Left lung (tissue), 10 donors: ENCODE data around the gene MRC1. TPM values are rescaled to one million over a fixed set of nuclear protein-coding genes. Genes with fewer than 3 reads are reported as not detected.

Experiments used
- ATAC-seq: fragments of 200-7000 bp; cut with Tn5 transposase; one replicate; pipeline ENCODE4 v1.9.1; 2020; ENCODE audit warnings: moderate library complexity
- DNase-seq, 4 donors: peaks; one replicate each; pipeline ENCODE4 v3.0.0-alpha.2; 2013 to 2020
- H3K27ac ChIP-seq, 2 donors: fragments of 200-600 bp; sonication (generic) in 1 of 2; one replicate each; pipeline versions ENCODE4 v1.5.0 to v1.8.0; 2020 to 2021
- H3K27me3 ChIP-seq, 2 donors: fragments of 200-600 bp; sonication (generic) in 1 of 2; one replicate each; pipeline versions ENCODE4 v1.5.0 to v1.8.0; 2020 to 2021
- H3K36me3 ChIP-seq, 2 donors: fragments of 200-600 bp; sonication (generic) in 1 of 2; one replicate each; pipeline versions ENCODE4 v1.5.0 to v1.8.0; 2020 to 2021
- H3K4me1 ChIP-seq, 2 donors: fragments of 200-600 bp; one replicate each; pipeline ENCODE4 v1.8.0; 2021
- H3K4me3 ChIP-seq, 2 donors: fragments of 200-600 bp; sonication (generic) in 1 of 2; one replicate each; pipeline versions ENCODE4 v1.5.0 to v1.8.0; 2020 to 2021; ENCODE audit warnings: mild to moderate bottlenecking in 1 of 2
- H3K9me3 ChIP-seq, 2 donors: fragments of 200-600 bp; sonication (generic) in 1 of 2; one replicate each; pipeline versions ENCODE4 v1.5.0 to v1.8.0; 2020 to 2021
- intact Hi-C, 2 donors: fragments of 100-400 bp; cut with DNase I; formaldehyde crosslinking; loops; one replicate each; pipeline versions ENCODE4 v1.11.2 to v1.14.2; 2022
- polyA plus RNA-seq, 6 donors: library from polyadenylated mRNA; unstranded; fragments of 120-200 nt; gene quantifications; one replicate each; pipeline ENCODE4 v1.2.1, GENCODE V29; 2013; ENCODE audit not compliant: insufficient read length in 6 of 6
- total RNA-seq, 2 donors: library from RNA; stranded (reverse); fragmentation: NEBNext Ultra II Directional; extraction: Animal tissue kit (Norgen Biotek cat#: 25700); gene quantifications; one replicate each; pipeline ENCODE4 v1.2.1, GENCODE V29; 2021
- TF ChIP-seq, protein P1 (sequence below), 2 donors: fragments of 200-600 bp; sonication (generic) in 1 of 2; IDR thresholded peaks; one replicate each; pipeline versions ENCODE4 v1.5.0 to v1.8.0; 2021; ENCODE audit warnings: antibody characterized with exemption in 2 of 2
- donor health status: DM: no; HTN: yes; CAD: no.
- donor health status: DM: no; HTN: no; CAD: no.

MRC1 gene
- total and polyA plus RNA-seq, 8 donors = 17.6 to 301 (median 23.7) TPM

DNA sequence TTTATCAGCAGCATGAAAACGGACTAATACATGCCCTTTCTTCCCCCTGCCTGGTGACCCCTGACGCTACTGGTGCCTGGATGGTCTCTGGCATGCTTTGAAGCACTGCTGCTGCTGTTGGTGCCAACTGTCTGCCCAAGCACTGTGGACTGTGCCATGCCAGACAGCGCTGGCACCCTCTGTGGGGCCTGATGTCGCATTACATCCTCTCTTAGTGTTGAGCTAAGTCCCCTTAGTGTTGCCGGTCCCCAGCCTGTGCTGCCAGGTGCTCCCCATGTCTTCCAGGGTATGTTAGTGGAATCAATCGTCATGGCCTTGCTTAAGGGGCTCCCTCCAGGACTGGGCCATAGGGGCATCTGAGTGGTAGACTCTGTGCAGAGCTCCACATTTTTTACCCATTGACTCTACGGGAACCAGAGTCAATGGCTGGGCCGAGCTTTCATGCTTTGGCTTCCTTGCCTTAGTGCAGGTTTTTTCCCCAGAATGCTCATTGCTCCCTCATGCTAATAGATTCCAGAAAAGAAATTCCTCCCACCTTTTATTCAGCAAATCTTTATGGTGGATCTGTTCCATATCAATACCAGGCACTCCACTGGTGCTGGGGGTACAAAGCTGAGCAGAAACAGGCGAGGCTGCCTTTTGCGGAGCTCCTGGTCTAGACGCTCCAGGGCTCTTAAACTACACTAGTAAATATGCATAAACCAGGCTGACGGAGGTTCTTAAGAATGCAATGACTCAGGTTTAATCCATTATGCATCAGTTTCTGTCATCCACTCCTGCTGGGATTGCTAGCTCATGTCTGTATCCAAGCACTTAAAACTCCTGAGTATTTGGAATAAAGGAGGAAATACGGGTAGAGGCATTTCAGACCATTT is 21.8 kb upstream of the MRC1 start:
- Histone ChIP-seq H3K4me1 (peaks cover 0 to 38% of the 10 kb centered on the region in 2 donors), H3K27ac (peak overlapping the region in 1 of 2 donors; percentile 6), H3K27me3 (no peaks in the 10 kb centered on the region), H3K4me3 (no peak overlapping the region), H3K36me3 (no peaks in the 10 kb centered on the region), H3K9me3 (no peaks in the 10 kb centered on the region)
- ATAC-seq = peak; percentile 78
- intact Hi-C loops = no loop called here
- TF ChIP-seq, protein P1, sequence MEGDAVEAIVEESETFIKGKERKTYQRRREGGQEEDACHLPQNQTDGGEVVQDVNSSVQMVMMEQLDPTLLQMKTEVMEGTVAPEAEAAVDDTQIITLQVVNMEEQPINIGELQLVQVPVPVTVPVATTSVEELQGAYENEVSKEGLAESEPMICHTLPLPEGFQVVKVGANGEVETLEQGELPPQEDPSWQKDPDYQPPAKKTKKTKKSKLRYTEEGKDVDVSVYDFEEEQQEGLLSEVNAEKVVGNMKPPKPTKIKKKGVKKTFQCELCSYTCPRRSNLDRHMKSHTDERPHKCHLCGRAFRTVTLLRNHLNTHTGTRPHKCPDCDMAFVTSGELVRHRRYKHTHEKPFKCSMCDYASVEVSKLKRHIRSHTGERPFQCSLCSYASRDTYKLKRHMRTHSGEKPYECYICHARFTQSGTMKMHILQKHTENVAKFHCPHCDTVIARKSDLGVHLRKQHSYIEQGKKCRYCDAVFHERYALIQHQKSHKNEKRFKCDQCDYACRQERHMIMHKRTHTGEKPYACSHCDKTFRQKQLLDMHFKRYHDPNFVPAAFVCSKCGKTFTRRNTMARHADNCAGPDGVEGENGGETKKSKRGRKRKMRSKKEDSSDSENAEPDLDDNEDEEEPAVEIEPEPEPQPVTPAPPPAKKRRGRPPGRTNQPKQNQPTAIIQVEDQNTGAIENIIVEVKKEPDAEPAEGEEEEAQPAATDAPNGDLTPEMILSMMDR (IDR thresholded peaks at IDR 0.05) = no peak
- peak in 1 of 4 donors; percentile 39 for DNase-seq

DNA sequence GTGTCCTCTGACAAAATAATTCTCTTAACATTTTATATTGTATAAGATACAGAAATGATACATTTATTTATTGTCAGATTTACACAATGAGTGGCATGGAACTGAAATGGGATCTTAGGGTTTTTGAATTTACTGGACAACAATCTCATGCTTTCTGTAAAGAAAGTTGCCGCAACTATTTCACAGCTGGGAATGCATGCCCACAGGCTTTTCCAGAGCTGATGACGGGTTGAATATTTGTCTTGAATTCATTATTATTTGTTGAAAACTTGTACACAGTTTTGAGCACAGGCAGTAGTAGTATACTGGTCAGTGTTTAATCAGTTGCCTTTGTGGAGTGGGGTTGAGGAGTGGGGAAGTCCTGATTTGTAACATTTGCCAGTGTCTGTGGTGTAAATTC is 20.5 kb upstream of the MRC1 start:
- intact Hi-C loops = no loop called here
- TF ChIP-seq, protein P1 (IDR thresholded peaks at IDR 0.05) = no peak
- ATAC-seq = no peak

DNA sequence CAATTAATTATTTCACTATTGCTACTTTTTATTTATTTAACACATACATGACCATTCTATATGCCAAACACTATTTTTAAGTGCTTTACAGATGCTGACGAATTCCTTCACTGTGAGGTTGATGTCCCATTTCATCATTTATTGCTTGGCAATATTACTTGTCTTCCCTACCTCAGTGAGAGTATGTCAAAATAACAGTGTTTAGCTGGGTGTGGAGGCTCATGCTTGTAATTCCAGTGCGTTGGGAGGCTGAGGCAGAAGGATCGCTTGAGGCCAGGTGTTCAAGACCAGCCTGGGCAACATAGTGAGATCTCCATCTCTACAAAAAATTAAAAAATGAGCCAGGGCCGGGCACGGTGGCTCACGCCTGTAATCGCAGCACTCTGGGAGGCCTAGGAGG is 19.8 kb upstream of the MRC1 start:
- H3K27ac ChIP-seq = no peak overlapping the region
- H3K9me3 ChIP-seq = no peaks in the 10 kb centered on the region
- DNase-seq (no peak), ATAC-seq (no peak)
- H3K4me3 ChIP-seq = no peak overlapping the region
- no peaks in the 10 kb centered on the region for H3K27me3 ChIP-seq
- H3K36me3 ChIP-seq = no peaks in the 10 kb centered on the region
- intact Hi-C loops = no loop called here
- H3K4me1 ChIP-seq = peaks cover 0 to 41% of the 10 kb centered on the region in 2 donors
- TF ChIP-seq, protein P1 (IDR thresholded peaks at IDR 0.05) = no peak

More for the DNA sequence above, 20.5 kb upstream of the MRC1 start:
- Histone ChIP-seq H3K27ac (no peak overlapping the region), H3K27me3 (no peaks in the 10 kb centered on the region), H3K36me3 (no peaks in the 10 kb centered on the region), H3K9me3 (no peaks in the 10 kb centered on the region), H3K4me1 (peaks cover 0 to 47% of the 10 kb centered on the region in 2 donors), H3K4me3 (no peak overlapping the region)
- no peak for DNase-seq

DNA sequence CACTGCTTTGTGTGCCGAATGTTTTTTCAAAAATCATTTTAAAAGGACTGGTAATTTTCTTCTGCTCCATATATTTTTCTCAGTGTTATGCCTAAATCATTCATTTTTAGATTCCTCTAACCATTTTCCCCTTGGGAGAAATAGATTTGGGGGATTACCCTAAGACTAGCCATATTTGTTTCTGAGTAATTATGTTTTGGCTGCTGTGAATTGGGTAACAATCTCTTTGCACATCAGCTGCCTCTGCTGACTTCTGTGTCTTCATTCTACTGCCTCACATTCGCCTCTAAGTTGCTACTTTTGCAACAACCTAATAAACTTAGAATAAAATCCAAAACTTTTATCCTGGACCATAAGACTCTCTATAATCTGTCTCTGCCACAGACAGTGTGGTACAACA is 18.5 kb upstream of the MRC1 start:
- Histone ChIP-seq H3K27me3 (no peaks in the 10 kb centered on the region), H3K4me3 (no peak overlapping the region), H3K9me3 (no peaks in the 10 kb centered on the region), H3K36me3 (no peaks in the 10 kb centered on the region), H3K27ac (no peak overlapping the region), H3K4me1 (peaks cover 0 to 36% of the 10 kb centered on the region in 2 donors)
- intact Hi-C loops = no loop called here
- DNase-seq (no peak), ATAC-seq (no peak)
- TF ChIP-seq, protein P1 (IDR thresholded peaks at IDR 0.05) = no peak

DNA sequence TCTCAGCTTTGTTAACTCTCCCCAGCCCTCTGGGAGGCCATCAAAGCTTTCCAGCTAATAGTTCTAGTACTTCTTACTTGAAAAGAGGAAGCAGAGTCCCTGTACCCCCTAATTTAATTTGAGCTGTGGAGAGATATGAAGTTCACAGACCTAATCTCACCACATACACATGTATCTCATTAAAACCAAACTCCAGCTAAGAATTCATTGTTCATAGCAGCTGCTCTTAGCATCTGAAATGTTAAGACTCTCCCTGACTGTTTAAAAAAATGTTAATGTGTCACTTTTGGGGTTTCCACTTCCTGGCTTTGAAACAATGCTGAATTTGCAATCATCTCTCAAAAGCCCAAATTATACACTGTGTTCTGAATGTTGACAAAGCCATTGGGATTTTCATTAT is 16.2 kb upstream of the MRC1 start:
- no peak overlapping the region for H3K4me3 ChIP-seq
- H3K27ac ChIP-seq = peak overlapping the region in 1 of 2 donors; percentile 58
- H3K36me3 ChIP-seq = no peaks in the 10 kb centered on the region
- H3K4me1 ChIP-seq = peaks cover 0 to 20% of the 10 kb centered on the region in 2 donors
- no peak for DNase-seq
- intact Hi-C loops = no loop called here
- TF ChIP-seq, protein P1 (IDR thresholded peaks at IDR 0.05) = no peak
- ATAC-seq = no peak
- H3K27me3 ChIP-seq = no peaks in the 10 kb centered on the region
- no peaks in the 10 kb centered on the region for H3K9me3 ChIP-seq
